22Rv1 (cell line): ENCODE data around the gene MYRIP.

Experiments
- CTCF ChIP-seq: fragments of 450-650 bp; IDR thresholded peaks from 2 replicates; pipeline ENCODE4 v1.5.1; 2017; ENCODE audit warnings: mild to moderate bottlenecking
- ZFX ChIP-seq: fragments of 450-650 bp; IDR thresholded peaks from 2 replicates; pipeline ENCODE4 v1.6.1; 2017; ENCODE audit warnings: antibody characterized with exemption, borderline replicate concordance

DNA sequence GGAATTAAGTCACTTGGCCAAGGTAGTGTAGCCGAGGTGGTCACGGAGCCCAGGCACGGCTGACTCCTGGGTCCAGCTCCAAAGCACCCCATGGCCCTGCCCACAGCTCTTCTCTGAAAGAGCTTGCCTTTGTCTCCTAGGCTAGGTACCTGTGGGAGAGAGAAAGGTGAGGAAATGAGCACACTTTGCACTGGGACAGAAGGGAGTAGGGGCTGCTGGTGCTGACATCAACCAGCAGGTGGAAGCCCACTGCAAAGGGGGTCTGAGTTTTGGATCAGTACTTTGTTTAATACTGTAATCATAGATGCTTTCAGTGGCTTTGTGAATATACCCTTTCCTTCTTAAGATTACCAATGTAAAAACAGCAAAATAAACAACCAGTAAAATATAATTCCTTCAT lies 371.8 kb downstream of the MYRIP start:
- TF ChIP-seq CTCF, result no peak
- TF ChIP-seq ZFX, result no peak
